Measurements from ENCODE around the gene MEIOB. TPM values are rescaled to one million over a fixed set of nuclear protein-coding genes. Genes with fewer than 3 reads are reported as not detected.

Gene MEIOB
- total RNA-seq, 1 donor from 2014 or later, result not detected

GRCh38 chr16:1822801-1823200 lies 49.2 kb downstream of the MEIOB start:
- Mint-ChIP-seq H3K36me3 (no peaks in the 10 kb centered on the region), H3K4me1 (peaks cover 10% of the 10 kb centered on the region), H3K27ac (no peak overlapping the region), H3K4me3 (no peak overlapping the region), H3K9me3 (no peaks in the 10 kb centered on the region), H3K27me3 (ENCODE audit: low read depth) (no peaks in the 10 kb centered on the region)
- TF ChIP-seq, protein P1, sequence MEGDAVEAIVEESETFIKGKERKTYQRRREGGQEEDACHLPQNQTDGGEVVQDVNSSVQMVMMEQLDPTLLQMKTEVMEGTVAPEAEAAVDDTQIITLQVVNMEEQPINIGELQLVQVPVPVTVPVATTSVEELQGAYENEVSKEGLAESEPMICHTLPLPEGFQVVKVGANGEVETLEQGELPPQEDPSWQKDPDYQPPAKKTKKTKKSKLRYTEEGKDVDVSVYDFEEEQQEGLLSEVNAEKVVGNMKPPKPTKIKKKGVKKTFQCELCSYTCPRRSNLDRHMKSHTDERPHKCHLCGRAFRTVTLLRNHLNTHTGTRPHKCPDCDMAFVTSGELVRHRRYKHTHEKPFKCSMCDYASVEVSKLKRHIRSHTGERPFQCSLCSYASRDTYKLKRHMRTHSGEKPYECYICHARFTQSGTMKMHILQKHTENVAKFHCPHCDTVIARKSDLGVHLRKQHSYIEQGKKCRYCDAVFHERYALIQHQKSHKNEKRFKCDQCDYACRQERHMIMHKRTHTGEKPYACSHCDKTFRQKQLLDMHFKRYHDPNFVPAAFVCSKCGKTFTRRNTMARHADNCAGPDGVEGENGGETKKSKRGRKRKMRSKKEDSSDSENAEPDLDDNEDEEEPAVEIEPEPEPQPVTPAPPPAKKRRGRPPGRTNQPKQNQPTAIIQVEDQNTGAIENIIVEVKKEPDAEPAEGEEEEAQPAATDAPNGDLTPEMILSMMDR (IDR thresholded peaks at IDR 0.05; ENCODE audit: unreplicated experiment), result no peak
- DNase-seq (ENCODE audit: low spot score in 2 of 2, unreplicated experiment in 2 of 2), result no peak

GRCh38 chr16:1821861-1822611 lies 49.9 kb downstream of the MEIOB start:
- Mint-ChIP-seq H3K36me3 (no peaks in the 10 kb centered on the region), H3K27me3 (ENCODE audit: low read depth) (no peaks in the 10 kb centered on the region), H3K4me3 (no peak overlapping the region), H3K27ac (no peak overlapping the region), H3K9me3 (no peaks in the 10 kb centered on the region), H3K4me1 (peaks cover 4% of the 10 kb centered on the region)
- TF ChIP-seq, protein P1 (IDR thresholded peaks at IDR 0.05; ENCODE audit: unreplicated experiment), result no peak
- DNase-seq (ENCODE audit: low spot score in 2 of 2, unreplicated experiment in 2 of 2), result no peak

- H3K36me3 Mint-ChIP-seq, result no peaks in the 10 kb centered on the region
- TF ChIP-seq, protein P1 (IDR thresholded peaks at IDR 0.05; ENCODE audit: unreplicated experiment), result no peak
- H3K27ac Mint-ChIP-seq, result no peak overlapping the region
- peaks cover 4% of the 10 kb centered on the region for H3K4me1 Mint-ChIP-seq
- no peak overlapping the region for H3K4me3 Mint-ChIP-seq
- no peaks in the 10 kb centered on the region for H3K9me3 Mint-ChIP-seq
- H3K27me3 Mint-ChIP-seq (ENCODE audit: low read depth), result no peaks in the 10 kb centered on the region
- no peak for DNase-seq (ENCODE audit: low spot score in 2 of 2, unreplicated experiment in 2 of 2)
Observed at GRCh38 chr16:1820946-1821290, 51.0 kb downstream of the MEIOB start.

DNA sequence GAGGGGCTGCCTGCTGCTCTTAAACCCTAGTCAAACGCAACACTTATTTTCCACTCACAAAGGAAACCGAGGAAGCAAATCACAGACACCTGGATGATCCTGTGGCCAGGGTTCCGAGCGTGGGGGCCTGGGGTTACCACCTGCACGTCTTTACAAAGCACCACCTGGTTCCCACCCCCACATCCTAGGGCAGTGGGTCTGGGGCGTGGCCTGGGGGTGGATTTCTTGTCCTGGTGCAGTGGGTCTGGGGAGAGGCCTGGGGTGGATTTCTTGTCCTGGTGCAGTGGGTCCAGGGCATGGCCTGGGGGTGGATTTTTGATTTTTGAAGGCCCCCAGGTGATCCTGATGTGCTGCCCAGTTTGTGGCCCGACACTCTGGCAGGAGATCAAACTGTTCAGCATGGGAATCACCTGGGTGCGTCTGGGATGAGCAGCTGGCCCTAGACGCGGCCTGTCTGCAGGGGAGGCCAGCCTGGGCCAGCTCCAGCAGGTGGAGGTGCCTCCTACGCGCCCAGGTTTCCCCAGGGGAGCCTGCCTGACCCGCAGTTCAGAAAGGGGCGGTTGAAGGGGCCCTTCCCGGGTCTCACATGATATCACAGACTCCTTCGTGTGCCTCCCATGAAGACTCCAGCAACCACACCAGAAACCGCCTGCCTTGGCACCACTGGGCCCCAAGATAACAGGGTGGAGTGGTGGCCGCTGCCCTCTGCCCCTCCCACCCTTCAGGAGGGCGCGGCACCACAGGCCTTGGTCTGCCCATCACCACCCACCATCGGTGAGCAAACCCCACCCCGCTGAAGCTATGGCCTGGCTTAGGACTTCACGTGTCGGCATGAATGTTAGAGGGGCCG lies 51.6 kb downstream of the MEIOB start:
- no peak overlapping the region for H3K27ac Mint-ChIP-seq
- H3K4me3 Mint-ChIP-seq, result no peak overlapping the region
- DNase-seq (ENCODE audit: low spot score in 2 of 2, unreplicated experiment in 2 of 2), result no peak
- H3K27me3 Mint-ChIP-seq (ENCODE audit: low read depth), result no peaks in the 10 kb centered on the region
- TF ChIP-seq, protein P1 (IDR thresholded peaks at IDR 0.05; ENCODE audit: unreplicated experiment), result no peak
- peaks cover 4% of the 10 kb centered on the region for H3K36me3 Mint-ChIP-seq
- H3K9me3 Mint-ChIP-seq, result no peaks in the 10 kb centered on the region
- H3K4me1 Mint-ChIP-seq, result no peaks in the 10 kb centered on the region

DNA sequence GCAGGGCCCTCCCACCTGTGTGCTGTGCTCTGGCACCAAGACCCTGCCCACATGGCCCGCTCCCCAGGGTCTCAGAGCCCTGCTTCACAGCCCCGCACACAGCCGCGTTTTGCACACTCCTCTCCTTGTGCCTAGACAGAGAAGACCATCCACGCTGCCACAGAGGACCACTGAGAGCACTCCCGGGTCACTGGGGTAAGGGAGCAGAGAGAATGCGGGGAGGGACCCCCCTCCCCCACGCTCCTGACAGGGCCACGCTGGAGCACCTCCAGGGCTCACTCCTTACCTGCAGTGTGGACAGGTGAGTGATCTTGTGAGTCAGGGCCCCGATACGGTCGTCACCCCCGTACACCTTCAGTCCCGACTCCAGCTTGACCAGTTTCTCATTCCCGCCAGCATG lies 52.4 kb downstream of the MEIOB start:
- no peak for DNase-seq (ENCODE audit: low spot score in 2 of 2, unreplicated experiment in 2 of 2)
- no peaks in the 10 kb centered on the region for H3K27me3 Mint-ChIP-seq (ENCODE audit: low read depth)
- TF ChIP-seq, protein P1 (IDR thresholded peaks at IDR 0.05; ENCODE audit: unreplicated experiment), result no peak
- no peak overlapping the region for H3K27ac Mint-ChIP-seq
- H3K4me1 Mint-ChIP-seq, result no peaks in the 10 kb centered on the region
- no peaks in the 10 kb centered on the region for H3K9me3 Mint-ChIP-seq
- no peak overlapping the region for H3K4me3 Mint-ChIP-seq
- H3K36me3 Mint-ChIP-seq, result peaks cover 9% of the 10 kb centered on the region

Measured in mesothelial cell of epicardium (in vitro differentiated cells).